HG02763 (cell line): ENCODE data around the gene VMA21.

Experiments
- ATAC-seq: cut with Tn5 transposase; IDR thresholded peaks from one replicate; pipeline ENCODE4 v1.9.1; 2021; ENCODE audit warnings: mild to moderate bottlenecking, moderate library complexity; ENCODE audit not compliant: unreplicated experiment

The VMA21 gene, protein sequence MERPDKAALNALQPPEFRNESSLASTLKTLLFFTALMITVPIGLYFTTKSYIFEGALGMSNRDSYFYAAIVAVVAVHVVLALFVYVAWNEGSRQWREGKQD

GRCh38 chrX:151396825-151397740, at the start of gene VMA21:
Gene VMA21 (plus strand): TSS chrX:151397206. CDS start chrX:151397309, 103 bp downstream.
- ATAC-seq, result peak; percentile 85

DNA sequence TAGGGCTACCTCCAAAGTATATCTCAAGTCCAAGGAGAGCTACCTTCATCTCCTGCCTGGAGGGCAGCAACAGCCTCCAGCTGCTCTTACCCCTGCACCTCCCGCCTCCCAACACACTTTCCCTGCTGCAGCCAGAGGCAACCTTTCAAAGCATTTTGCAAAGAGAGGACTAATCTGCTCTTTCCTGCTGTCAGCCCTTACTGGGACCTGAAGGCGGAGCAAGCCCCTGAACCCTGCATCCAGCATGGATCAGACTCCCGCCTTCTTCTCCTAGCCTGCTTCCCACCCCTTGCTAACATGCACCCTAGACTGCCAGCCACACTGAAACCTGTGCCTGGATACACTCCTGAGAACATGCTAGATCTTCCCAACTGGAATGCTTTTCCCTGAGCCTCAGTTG, 37.7 kb upstream of the VMA21 start:
- ATAC-seq, result no peak

GRCh38 chrX:151359931-151360871, 36.8 kb upstream of the VMA21 start:
- ATAC-seq, result peak; percentile 70

- no peak for ATAC-seq
These were observed 33.7 kb upstream of the VMA21 start for GRCh38 chrX:151363316-151363715.

GRCh38 chrX:151365579-151365978, 31.4 kb upstream of the VMA21 start:
- ATAC-seq, result no peak

- ATAC-seq, result no peak
These were observed 26.1 kb upstream of the VMA21 start for GRCh38 chrX:151370906-151371305.

GRCh38 chrX:151384807-151385206, 12.2 kb upstream of the VMA21 start:
- ATAC-seq, result no peak

GRCh38 chrX:151386838-151387459, 10.1 kb upstream of the VMA21 start:
- ATAC-seq, result no peak

DNA sequence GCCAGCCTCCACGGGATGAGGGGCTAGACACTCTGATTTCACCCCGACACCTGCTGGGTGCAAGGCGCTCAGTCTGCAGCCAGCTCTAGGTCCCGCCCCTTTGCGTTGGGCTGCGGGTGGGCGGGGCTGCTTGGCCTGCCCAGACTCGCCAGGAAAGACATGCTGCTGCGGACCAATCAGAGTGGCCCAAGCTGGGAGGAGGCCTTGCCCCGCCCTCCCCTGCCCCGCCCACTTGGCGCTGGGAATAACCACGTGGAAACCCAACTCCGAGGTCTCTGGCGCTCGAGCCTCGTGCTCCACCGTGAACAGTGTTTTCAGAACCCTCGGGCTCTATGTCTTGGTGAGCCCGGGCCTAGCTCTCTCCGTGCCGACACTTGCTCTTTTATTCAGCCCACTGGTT, 5.3 kb upstream of the VMA21 start:
- no peak for ATAC-seq

- no peak for ATAC-seq
These were observed 3.5 kb upstream of the VMA21 start for GRCh38 chrX:151393514-151393913.

DNA sequence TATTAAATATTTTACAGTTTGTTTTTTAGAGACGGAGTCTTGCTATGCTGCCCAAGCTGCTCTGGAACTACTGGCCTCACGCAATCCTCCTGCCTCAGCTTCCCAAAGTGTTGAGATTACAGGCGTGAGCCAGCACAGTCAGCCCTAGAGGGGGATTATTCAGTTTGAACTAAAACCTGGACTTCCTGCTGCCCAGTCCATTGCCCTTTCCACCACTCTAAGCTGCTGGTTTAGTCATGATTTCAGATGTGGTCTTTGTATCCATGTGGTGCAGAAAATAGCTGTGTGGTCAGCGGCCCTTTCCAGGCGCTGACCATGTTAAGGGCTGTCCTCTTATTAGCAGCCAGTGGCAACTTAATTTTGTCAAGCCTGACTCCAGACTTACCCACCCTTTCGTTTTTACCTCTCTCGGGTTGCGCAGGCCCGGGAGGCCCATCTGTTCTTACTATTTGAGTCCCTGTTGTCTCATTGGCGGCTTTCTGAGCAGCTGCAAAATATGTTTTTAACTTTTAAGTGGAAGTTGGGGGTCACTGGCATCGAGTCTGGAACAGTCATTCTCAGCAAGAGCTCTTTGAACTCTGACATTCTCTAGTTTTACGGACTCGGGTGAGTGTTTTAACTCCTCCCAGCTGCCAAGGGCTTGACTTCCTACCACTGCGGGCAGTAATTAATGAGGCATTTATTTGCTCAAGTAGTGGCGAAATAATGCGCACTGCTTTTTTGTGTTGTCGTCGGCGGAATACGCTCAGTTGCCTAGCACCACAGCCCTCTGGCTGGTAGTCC, 773 bp upstream of the VMA21 start:
- ATAC-seq, result peak; percentile 25

DNA sequence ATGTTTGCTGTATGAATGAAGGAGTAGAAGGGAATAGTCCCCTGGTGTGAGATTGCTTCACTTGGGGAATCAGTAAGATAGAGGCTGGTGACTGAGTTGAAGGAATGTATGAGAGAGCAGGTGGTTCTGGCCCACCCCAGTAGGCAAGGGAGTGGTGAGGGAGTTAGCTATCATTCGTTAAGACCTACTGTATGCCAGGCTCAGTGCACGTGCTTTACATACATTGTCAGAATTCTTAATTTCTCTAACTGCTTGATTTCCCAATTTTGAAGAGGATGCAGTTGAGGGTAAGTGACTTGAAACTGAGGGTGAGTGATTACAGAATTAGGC, 700 bp downstream of the VMA21 start:
- no peak for ATAC-seq

DNA sequence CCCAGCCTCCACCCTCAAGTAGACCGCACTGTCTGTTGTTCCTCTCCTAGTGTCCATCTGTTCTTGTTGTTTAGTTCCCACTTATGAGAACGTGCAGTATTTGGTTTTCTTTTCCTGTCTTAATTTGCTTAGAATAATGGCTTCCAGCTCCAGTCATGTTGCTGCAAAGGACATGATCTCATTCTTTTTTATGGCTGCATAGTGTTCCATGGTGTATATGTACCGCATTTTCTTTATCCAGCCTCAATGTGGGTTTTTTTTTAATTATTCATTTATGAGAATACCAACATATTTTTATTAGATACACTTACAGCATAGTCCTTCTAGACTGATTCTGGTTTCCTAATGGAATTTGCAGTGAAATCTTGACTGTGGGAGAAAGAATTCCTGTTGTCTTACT, 1.3 kb downstream of the VMA21 start:
- ATAC-seq, result no peak

DNA sequence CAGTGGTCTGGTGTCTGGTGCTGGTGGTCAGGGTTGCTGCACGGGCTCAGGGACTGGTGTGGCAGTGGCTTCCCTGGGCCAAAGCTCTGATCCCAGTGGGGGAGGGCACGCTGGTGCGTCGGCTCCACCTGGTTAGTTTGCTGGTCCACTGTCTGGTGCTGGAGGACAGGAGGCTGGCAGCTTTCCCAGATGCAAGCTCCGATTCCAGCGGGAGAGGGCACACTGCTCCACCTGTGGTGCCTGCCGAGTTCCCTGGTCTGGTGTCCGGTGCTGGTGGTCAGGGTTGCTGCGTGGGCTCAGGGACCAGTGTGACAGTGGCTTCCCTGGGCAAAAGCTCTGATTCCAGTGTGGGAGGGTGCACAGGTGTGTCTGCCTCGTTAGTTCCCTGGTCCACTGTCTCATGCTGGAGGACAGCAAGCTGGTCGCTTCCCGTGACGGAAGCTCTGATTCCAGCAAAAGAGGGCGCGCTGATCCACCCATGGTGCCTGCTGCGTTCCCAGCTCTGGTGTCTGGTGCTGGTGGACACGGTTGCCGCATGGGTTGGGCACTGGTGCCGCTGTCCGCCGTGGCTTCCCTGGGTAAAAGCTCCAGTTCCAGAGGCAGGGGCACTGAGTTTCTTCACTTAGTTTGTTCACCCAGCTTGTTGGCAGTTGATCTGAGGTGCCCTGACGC, 5.8 kb downstream of the VMA21 start:
- no peak for ATAC-seq

DNA sequence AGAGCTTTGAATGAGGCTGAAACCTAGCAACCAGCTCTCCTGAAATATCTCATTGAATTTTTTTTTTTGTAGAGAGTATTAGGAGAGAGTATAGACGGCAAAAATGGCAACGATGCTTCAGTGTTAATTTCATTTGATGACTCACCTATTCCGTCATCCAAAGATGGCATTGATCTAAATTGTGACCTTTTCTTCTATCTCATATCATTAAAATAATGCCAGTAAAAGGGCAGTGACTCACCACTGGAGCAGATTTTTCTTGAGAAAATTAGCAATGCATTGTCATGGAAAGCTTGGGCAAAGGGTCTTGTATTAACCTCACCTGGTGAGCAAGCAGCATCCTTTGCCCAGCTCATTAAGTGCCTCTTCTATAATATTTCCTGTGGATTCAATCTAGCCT, 19.6 kb downstream of the VMA21 start:
- ATAC-seq, result no peak

DNA sequence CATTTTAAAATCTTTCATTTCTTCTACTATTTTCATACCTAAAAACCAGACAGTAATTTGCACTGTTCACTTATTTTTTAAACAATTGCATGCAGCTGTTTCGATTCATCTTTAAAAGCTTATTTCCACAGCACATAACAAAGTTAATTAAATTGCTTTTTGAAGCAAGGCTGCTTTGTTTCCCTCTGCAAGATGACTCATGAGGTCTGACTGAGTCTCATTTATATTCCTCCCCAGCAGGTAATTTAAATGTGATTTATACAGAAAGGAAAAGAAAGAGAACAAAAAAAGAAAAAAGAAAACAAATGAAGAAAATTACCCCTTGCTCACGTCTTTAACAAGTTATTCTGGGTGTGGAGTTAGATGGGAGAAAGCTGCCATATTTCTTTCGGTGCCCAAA, 22.8 kb downstream of the VMA21 start:
- no peak for ATAC-seq

- no peak for ATAC-seq
These were observed 27.5 kb downstream of the VMA21 start for GRCh38 chrX:151424505-151424904.

DNA sequence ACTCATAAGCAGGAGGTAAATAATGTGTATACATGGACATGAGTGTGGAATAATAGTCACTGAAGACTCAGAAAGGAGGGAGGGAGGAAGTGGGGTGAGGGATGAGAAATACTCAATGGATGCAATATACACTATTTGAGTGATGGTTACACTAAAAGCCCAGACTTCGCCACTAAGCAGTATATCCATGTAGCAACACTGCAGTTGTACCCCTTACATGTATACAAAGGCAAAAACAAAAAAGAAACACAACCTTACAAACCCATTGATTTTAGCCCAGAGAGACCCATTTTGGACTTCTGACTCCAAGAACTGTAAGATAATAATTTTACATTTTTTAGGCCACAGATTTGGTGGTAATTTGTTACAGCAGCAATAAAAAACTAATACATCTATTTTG, 51.5 kb downstream of the VMA21 start:
- ATAC-seq, result no peak

DNA sequence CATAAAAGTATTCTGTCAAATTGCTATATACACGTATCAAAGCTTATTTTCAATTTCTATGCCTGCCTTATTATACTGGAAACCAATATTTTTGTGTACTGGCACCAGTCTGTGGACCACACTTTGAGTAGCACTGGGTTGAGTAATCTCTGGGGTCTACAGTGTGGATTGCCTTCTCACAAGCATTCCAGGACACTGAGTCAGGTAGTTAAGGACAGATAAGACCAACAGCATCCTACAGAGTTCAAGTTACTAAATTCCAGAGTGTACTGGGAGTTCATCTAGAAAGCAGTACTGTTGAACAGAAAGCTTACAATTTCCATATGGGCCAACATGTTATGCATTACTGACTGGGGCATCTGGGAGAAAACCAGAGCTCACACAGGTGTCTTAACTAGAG, 61.8 kb downstream of the VMA21 start:
- ATAC-seq, result no peak
